Endothelial cell of umbilical vein (primary cell): ENCODE measurements around the gene OPTC. TPM values are rescaled to one million over a fixed set of nuclear protein-coding genes. Genes with fewer than 3 reads are reported as not detected.

ENCODE experiments used
- BruUV-seq: library from RNA; stranded (reverse); fragments of 400-500 nt; replicated peaks from 2 replicates; lab custom pipeline; 2021; lab: Mats Ljungman, UMichigan
- CTCF ChIA-PET: fragments of 300-600, 350-600 bp; sonication (Branson Sonifier 250); formaldehyde crosslinking; loops from one replicate; lab custom pipeline; 2021; ENCODE audit warnings: antibody characterized with exemption, inconsistent platforms; lab: Charles Lee
- POLR2A ChIA-PET: fragments of 300-600, 350-600 bp; sonication (Branson Sonifier 250); formaldehyde crosslinking; loops from one replicate; lab custom pipeline; 2021; ENCODE audit warnings: antibody characterized with exemption, inconsistent platforms; lab: Charles Lee
- DNase-seq: peaks from one replicate; pipeline ENCODE4 v3.0.0-alpha.2; 2011; ENCODE audit warnings: low read depth, low spot score
- FAIRE-seq: peaks from 2 replicates; lab custom pipeline; 2011; peaks lifted over from hg19 to GRCh38; lab: Jason Lieb, UNC
- H2AFZ ChIP-seq: 2 replicates; pipeline ENCODE4 v1.6.0; 2012; ENCODE audit warnings: low read depth, low read length, control low read depth, inconsistent platforms
- H3K27ac ChIP-seq: 2 replicates; pipeline ENCODE4 v1.5.1; 2011; ENCODE audit warnings: low read depth, mild to moderate bottlenecking, control low read depth, low read length, moderate library complexity; ENCODE audit not compliant: insufficient read depth
- H3K27me3 ChIP-seq, 2 experiments: 2 replicates each; pipeline versions ENCODE4 v1.6.0 to v1.6.1; 2011; ENCODE audit warnings: low read length in 2 of 2, mixed read lengths in 1 of 2; ENCODE audit not compliant: control insufficient read depth in 2 of 2, insufficient read depth in 2 of 2
- H3K36me3 ChIP-seq, 2 experiments: 2 replicates in 1 of 2; 3 replicates in 1 of 2; pipeline ENCODE4 v1.5.1; 2011; ENCODE audit warnings: low read length in 2 of 2, mild to moderate bottlenecking in 1 of 2, moderate library complexity in 1 of 2; ENCODE audit not compliant: control insufficient read depth in 2 of 2, insufficient read depth in 2 of 2; ENCODE audit errors: extremely low read depth in 1 of 2
- H3K4me1 ChIP-seq: 3 replicates; pipeline ENCODE4 v1.5.1; 2011; ENCODE audit warnings: mild to moderate bottlenecking, low read length; ENCODE audit not compliant: control insufficient read depth, insufficient read depth; ENCODE audit errors: extremely low read depth
- H3K4me2 ChIP-seq: 2 replicates; pipeline ENCODE4 v1.6.1; 2011; ENCODE audit warnings: low read length, control low read depth, mixed read lengths; ENCODE audit not compliant: insufficient read depth
- H3K4me3 ChIP-seq, 3 experiments: fragments of 200-600 bp in 1 of 3; sonication (generic), shearing (Covaris generic) in 1 of 3; replicated peaks in 1 of 3; 2 replicates each; pipeline ENCODE4 v1.5.1; 2011 to 2016; ENCODE audit warnings: control low read depth in 3 of 3, low read length in 3 of 3, mild to moderate bottlenecking in 2 of 3, inconsistent platforms in 1 of 3, low read depth in 1 of 3, moderate library complexity in 1 of 3; ENCODE audit not compliant: insufficient read depth in 1 of 3
- H3K79me2 ChIP-seq: 2 replicates; pipeline ENCODE4 v1.6.0; 2012; ENCODE audit warnings: low read length, inconsistent platforms; ENCODE audit not compliant: control insufficient read depth, insufficient read depth
- H3K9ac ChIP-seq: replicated peaks from 2 replicates; pipeline ENCODE3; 2011; ENCODE audit warnings: low read length, control low read depth; ENCODE audit not compliant: insufficient read depth; ENCODE audit errors: extremely low read depth
- H3K9me1 ChIP-seq: replicated peaks from 3 replicates; pipeline ENCODE4 v1.6.0; 2011; ENCODE audit warnings: mild to moderate bottlenecking, low read length; ENCODE audit not compliant: control insufficient read depth, insufficient read depth; ENCODE audit errors: extremely low read depth
- H3K9me3 ChIP-seq: replicated peaks from 2 replicates; pipeline ENCODE4 v1.5.1; 2012; ENCODE audit warnings: low read length, inconsistent platforms; ENCODE audit not compliant: control insufficient read depth, insufficient read depth
- H4K20me1 ChIP-seq: replicated peaks from 2 replicates; pipeline ENCODE3; 2011; ENCODE audit warnings: mild to moderate bottlenecking, low read length; ENCODE audit not compliant: control insufficient read depth, insufficient read depth; ENCODE audit errors: extremely low read depth
- CTCF ChIP-seq, 2 donors: IDR thresholded peaks; 1 replicate in 1 of 2; 2 replicates in 1 of 2; pipeline ENCODE4 v1.5.1; 2011; ENCODE audit warnings: low read length in 2 of 2, mild to moderate bottlenecking in 2 of 2, moderate library complexity in 2 of 2, control low read depth in 1 of 2, inconsistent platforms in 1 of 2, low read depth in 1 of 2; ENCODE audit not compliant: insufficient read depth in 1 of 2; ENCODE audit errors: extremely low read depth in 1 of 2
- EZH2 ChIP-seq: IDR thresholded peaks from 2 replicates; pipeline ENCODE4 v1.6.1; 2012; ENCODE audit warnings: borderline replicate concordance, low read depth, mild to moderate bottlenecking, moderate library complexity, low read length, inconsistent platforms; ENCODE audit not compliant: severe bottlenecking
- FOS ChIP-seq: IDR thresholded peaks from 2 replicates; pipeline ENCODE4 v1.6.1; 2011; ENCODE audit warnings: mild to moderate bottlenecking, low read length, moderate library complexity, borderline replicate concordance; ENCODE audit not compliant: insufficient read depth
- GATA2 ChIP-seq: IDR thresholded peaks from 2 replicates; pipeline ENCODE4 v1.7.0; 2011; ENCODE audit warnings: low read depth, mild to moderate bottlenecking, moderate library complexity, mixed read lengths, low read length; ENCODE audit not compliant: insufficient read length, insufficient read depth
- JUN ChIP-seq: IDR thresholded peaks from 2 replicates; pipeline ENCODE4 v1.6.1; 2011; ENCODE audit warnings: borderline replicate concordance, low read depth; ENCODE audit not compliant: insufficient read length, insufficient read depth
- MAX ChIP-seq: IDR thresholded peaks from 2 replicates; pipeline ENCODE4 v1.6.1; 2011; ENCODE audit not compliant: insufficient read depth, insufficient read length
- MYC ChIP-seq: IDR thresholded peaks from one replicate; pipeline ENCODE4 v1.6.1; 2011; ENCODE audit warnings: mild to moderate bottlenecking, low read depth, low read length
- POLR2A ChIP-seq: IDR thresholded peaks from 2 replicates; pipeline ENCODE4 v1.6.1; 2012; ENCODE audit warnings: low read depth, mild to moderate bottlenecking, control low read depth, low read length
- POLR2AphosphoS5 ChIP-seq: IDR thresholded peaks from 2 replicates; pipeline ENCODE4 v1.6.1; 2012; ENCODE audit warnings: low read depth, mild to moderate bottlenecking, control low read depth, low read length, moderate library complexity; ENCODE audit not compliant: insufficient read depth
- dilution Hi-C: fragments of 300-500 bp; cut with MboI; formaldehyde crosslinking; loops from one replicate; pipeline ENCODE4 v1.15.0; 2019; ENCODE audit warnings: low sequenced_read_pairs; ENCODE audit not compliant: extremely low pct_ligation_motif_present
- intact Hi-C: fragments of 100-400 bp; cut with micrococcal nuclease; formaldehyde crosslinking; loops from one replicate; pipeline ENCODE4 v1.10.0; 2022
- polyA plus RNA-seq, 4 experiments: library from polyadenylated mRNA; depleted of rRNA in 3 of 4; stranded (reverse) in 3 of 4; unstranded in 1 of 4; fragments of >200 nt; gene quantifications; 2 replicates each; pipeline versions ENCODE4 v1.2.1 to v1.2.3, GENCODE V29; 2011 to 2012; ENCODE audit warnings: missing spikeins in 1 of 4
- total RNA-seq: library from RNA; stranded (reverse); gene quantifications from 2 replicates; pipeline ENCODE4 v1.2.3, GENCODE V29; 2021

Gene OPTC
- total and polyA plus RNA-seq, 2 donors (not counting 3 experiments of a cell fraction or from before 2014, with no cell fraction given): not detected

DNA sequence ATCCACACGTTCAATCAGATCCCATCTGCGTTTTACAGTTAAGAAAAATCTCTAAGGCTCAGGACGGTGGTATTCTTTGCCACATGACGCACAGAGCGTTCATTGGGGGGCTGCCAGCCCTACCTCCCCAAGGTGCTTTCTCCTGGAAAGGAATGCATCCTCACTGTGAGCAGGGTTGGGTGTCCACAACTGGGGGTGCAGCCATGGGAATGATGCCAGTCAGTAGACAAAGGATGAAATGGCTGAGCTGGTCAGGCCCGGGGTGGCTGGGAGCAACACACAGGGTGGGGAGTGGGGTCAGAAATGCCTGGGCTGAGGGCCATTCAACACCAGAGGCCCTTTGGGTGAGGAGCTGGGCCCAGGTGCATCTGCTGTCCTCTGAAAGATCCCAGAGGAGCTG lies 25.9 kb downstream of the OPTC start:
- Histone ChIP-seq H2AFZ (peak overlapping the region; percentile 14), H3K9ac (no peak overlapping the region), H3K27me3 (no peaks in the 10 kb centered on the region), H3K36me3 (no peaks in the 10 kb centered on the region), H3K4me2 (no peak overlapping the region), H3K27ac (no peak overlapping the region), H3K9me3 (no peaks in the 10 kb centered on the region), H3K79me2 (no peaks in the 10 kb centered on the region), H3K4me1 (peaks cover 7% of the 10 kb centered on the region), H3K9me1 (no peaks in the 10 kb centered on the region), H3K4me3 (no peak overlapping the region), H4K20me1 (no peaks in the 10 kb centered on the region)
- intact Hi-C loops: no loop called here
- no TSS peak for BruUV-seq
- FAIRE-seq (no peak), DNase-seq (no peak)
- POLR2A ChIA-PET: no interaction called here
- CTCF ChIA-PET: interaction anchor here (1.0 to 2.3 kb wide), 4 partner anchors 10 to 182 kb away, joined by 3 to 8 read pairs (median 6); no protein-coding TSS in a partner anchor
- TF ChIP-seq FOS (no peak), MYC (no peak), GATA2 (no peak), CTCF (IDR thresholded peaks at IDR 0.05; ENCODE audit: extremely low read depth in 1 of 2, insufficient read depth in 1 of 2, low read depth in 1 of 2, low read length in 2 of 2) (no peak), EZH2 (no peak), MAX (no peak), POLR2AphosphoS5 (no peak), POLR2A (no peak), JUN (no peak)
- dilution Hi-C loops: no loop called here
